ENCODE data around the gene SGF29. TPM values are rescaled to one million over a fixed set of nuclear protein-coding genes. Genes with fewer than 3 reads are reported as not detected.
"Not testable (repeated sequence)": the region's sequence is repeated elsewhere in the genome, so short reads cannot be mapped to it uniquely, and the experiment has no call there.

Gene SGF29
- total RNA-seq, 4 donors from 2014 or later: 20.3 to 45.1 (median 35.3) TPM

DNA sequence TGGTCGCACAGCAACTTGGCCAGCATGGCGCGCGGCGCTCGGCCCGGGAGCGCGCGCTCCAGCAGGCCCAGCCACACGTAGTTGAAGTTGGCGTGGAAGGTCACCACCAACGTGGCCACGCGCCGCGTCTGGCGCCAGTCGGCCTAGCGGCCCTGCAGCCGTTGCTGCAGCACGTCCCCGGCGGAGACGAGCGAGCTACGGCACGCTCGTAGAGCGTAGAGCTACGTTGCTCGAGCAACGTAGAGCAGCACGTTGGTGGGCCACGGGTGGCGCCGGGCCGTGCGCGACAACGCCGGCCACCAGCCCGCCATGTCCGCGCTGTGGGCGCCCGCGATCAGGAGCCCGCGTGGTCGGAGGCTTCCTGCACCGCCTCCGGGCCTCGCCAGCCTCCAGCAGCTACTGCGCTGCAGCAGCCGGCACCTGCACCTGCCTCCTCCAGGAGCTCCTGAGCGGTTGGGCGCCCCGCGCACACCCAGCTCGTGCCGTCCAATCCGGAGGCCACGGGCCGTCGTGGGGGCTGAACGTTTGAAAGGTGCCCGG is 69.5 kb downstream of the SGF29 start:
- Histone ChIP-seq H3K27me3 (peaks cover 6% of the 10 kb centered on the region), H3K9me3 (no peaks in the 10 kb centered on the region), H3K27ac (peak overlapping the region in 2 of 4 donors; percentile 43 to 64), H3K4me3 (peak overlapping the region; percentile 32 to 54), H3K4me1 (peaks cover 0 to 16% (median 0%) of the 10 kb centered on the region in 3 donors), H3K36me3 (peaks cover 0 to 5% of the 10 kb centered on the region in 2 donors)
- ATAC-seq: peak; percentile 76
- TF ChIP-seq, protein P1, sequence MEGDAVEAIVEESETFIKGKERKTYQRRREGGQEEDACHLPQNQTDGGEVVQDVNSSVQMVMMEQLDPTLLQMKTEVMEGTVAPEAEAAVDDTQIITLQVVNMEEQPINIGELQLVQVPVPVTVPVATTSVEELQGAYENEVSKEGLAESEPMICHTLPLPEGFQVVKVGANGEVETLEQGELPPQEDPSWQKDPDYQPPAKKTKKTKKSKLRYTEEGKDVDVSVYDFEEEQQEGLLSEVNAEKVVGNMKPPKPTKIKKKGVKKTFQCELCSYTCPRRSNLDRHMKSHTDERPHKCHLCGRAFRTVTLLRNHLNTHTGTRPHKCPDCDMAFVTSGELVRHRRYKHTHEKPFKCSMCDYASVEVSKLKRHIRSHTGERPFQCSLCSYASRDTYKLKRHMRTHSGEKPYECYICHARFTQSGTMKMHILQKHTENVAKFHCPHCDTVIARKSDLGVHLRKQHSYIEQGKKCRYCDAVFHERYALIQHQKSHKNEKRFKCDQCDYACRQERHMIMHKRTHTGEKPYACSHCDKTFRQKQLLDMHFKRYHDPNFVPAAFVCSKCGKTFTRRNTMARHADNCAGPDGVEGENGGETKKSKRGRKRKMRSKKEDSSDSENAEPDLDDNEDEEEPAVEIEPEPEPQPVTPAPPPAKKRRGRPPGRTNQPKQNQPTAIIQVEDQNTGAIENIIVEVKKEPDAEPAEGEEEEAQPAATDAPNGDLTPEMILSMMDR (IDR thresholded peaks at IDR 0.05): peak in 1 of 4 experiments; percentile 13
- no peak for TF ChIP-seq POLR2A (IDR thresholded peaks at IDR 0.05)
- WGBS, 2 donors (ENCODE audit: low coverage in 1 of 2): 2 to 20% methylated on average over 1 to 8 of the region's 68 CpGs

DNA sequence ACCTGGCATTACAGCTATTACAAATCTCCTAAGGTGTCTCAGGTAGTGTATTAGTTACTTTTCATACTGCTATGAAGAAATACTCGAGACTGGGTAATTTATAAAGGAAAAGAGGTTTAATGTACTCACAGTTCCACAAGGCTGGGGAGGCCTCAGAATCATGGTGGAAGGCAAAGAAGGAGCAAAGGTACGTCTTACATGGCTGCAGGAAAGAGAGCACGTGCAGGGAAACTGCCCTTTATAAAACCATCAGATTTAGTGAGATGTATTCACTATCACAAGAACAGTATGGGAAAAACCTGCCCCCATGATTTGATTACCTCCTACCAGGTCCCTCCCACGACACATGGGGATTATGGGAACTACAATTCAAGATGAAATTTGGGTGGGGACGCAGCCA is 77.2 kb downstream of the SGF29 start:
- H3K4me1 ChIP-seq, H3K4me3 ChIP-seq, H3K27me3 ChIP-seq, ATAC-seq, H3K36me3 ChIP-seq, H3K27ac ChIP-seq, H3K9me3 ChIP-seq: not testable (repeated sequence)
- WGBS, 2 donors (ENCODE audit: low coverage in 1 of 2): 38 to 63% methylated on average over 3 of the region's 5 CpGs

DNA sequence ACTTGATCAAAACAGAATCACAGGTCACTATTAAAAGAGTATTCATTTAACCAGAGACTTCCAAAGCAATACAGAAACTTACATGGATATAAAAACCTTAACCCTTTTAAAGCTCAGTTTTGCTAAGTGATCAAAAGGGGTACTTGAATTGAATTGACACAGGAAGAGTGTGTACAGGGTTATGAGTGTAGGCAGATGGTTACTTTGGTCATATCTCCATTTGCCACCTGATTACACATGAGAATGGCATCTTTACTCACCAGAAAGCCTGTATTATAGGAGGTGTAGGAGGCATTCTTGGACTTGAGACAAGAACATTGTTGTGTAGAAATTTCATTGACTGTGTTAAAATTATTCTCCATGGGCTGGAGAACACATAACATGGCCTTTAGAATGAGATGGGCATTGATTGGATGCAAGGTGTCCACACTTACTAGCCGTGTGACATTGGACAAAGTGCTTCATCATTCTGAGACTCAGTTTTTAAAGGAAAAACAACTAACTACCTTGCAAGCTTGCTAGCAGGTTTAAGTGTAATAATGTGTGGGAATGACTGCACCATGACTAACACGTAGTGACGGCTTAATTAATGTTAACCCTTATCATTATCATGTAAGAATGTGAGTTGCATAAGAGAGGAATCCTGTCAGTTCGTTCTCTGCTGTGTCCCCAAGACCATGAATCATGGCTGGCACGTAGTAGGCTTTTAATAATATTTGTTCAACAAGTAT is 82.5 kb downstream of the SGF29 start:
- WGBS, 2 donors (ENCODE audit: low coverage in 1 of 2): 25 to 51% methylated on average over 4 to 5 of the region's 5 CpGs
- not testable (repeated sequence) for H3K9me3 ChIP-seq, H3K4me3 ChIP-seq, H3K27ac ChIP-seq, ATAC-seq, H3K27me3 ChIP-seq, H3K36me3 ChIP-seq, H3K4me1 ChIP-seq

DNA sequence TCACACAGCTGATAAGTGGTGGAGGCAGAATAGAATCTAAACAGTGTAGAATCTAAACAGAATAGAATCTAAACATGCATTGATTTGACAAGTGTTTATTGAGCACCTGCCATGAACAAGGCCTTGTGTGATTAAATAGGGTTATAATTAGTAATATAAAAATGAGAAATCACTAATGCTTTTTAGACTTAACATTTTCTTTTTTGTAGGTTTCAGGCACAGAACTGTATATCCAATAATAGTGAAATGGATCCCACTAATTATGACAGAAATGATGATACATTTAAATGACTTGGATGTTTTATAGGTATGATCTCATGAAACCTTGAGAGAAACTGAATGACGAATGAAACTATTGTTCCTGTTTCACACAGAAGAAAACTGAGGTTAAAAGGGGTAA is 84.0 kb downstream of the SGF29 start, which contains the start of gene NPIPB8:
Gene NPIPB8, plus strand, starts transcription at position 301 of the 400 bp plus-strand sequence. CDS start 296 bp downstream, outside the sequence.
- H3K4me3 ChIP-seq, H3K9me3 ChIP-seq, H3K27ac ChIP-seq, ATAC-seq, H3K4me1 ChIP-seq, H3K36me3 ChIP-seq, H3K27me3 ChIP-seq: not testable (repeated sequence)
- WGBS, 2 donors (ENCODE audit: low coverage in 1 of 2): 83% methylated on average over 1 of the region's 1 CpG; no CpG with 5 or more reads in 1 of the 2 donors

DNA sequence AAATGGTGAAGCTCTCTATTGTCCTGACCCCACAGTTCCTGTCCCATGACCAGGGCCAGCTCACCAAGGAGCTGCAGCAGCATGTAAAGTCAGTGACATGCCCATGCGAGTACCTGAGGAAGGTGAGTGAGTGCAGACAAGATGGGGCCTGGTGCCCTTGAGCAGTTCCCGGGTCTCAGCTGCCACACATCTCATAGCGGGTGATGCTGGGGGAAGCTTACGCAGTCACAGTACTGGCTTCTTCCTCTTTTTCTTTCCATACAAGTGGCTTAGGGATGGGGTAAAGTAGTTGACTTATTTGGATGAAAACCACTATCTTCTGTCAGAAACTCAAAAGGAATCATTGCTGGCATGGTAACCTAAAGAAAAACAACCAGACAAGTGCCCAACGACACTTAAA is 84.6 kb downstream of the SGF29 start:
- WGBS, 2 donors (ENCODE audit: low coverage in 1 of 2): 100% methylated on average over 1 of the region's 5 CpGs; no CpG with 5 or more reads in 1 of the 2 donors

DNA sequence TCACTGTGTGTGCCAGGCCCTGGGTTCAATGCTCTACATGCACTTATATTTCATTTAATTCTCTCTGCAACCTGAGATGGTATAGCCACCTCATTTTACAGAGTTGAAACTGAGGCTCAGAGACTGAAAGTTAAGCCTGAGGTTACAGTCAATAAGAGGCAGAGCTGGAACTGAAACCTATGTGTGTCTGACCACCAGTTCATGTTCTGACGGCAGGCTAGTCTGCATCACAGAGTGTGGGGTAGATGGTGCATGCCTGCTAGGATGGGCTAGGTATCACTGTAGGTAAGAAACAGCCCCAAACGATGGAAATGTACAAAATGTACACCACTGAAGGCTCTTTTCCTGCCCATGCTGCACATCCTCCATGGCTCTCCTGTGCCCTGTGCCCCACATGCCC is 86.2 kb downstream of the SGF29 start:
- ATAC-seq, H3K36me3 ChIP-seq, H3K4me1 ChIP-seq, H3K4me3 ChIP-seq, H3K27ac ChIP-seq, H3K9me3 ChIP-seq, H3K27me3 ChIP-seq: not testable (repeated sequence)
- no CpG with 5 or more reads among the region's 2 CpGs for WGBS, 2 donors (ENCODE audit: low coverage in 1 of 2)

More for the DNA sequence above, 84.6 kb downstream of the SGF29 start:
- not testable (repeated sequence) for ATAC-seq, H3K4me3 ChIP-seq, H3K36me3 ChIP-seq, H3K27me3 ChIP-seq, H3K9me3 ChIP-seq, H3K4me1 ChIP-seq, H3K27ac ChIP-seq

Other genes starting within 250 kb of the SGF29 start
- gene NPIPB6, start 190.4 kb upstream of the SGF29 start, total RNA-seq: 1 to 10 TPM in 2 of 4 donors, not detected in 2; 1.1 to 2.8 TPM
- 100 to 1,000 TPM in 3 of 4 donors, 10 to 100 TPM in 1; 96.5 to 180 (median 105) TPM for gene EIF3CL, start 150.1 kb upstream of the SGF29 start, total RNA-seq
- under 1 TPM in 1 of 4 donors, not detected in 3; 0.25 TPM for gene NPIPB7, start 81.6 kb upstream of the SGF29 start, total RNA-seq
- gene CLN3, start 61.8 kb upstream of the SGF29 start, total RNA-seq: 10 to 100 TPM; 14.0 to 21.8 (median 18.2) TPM
- gene APOBR, start 59.3 kb upstream of the SGF29 start, total RNA-seq: 1 to 10 TPM; 1.2 to 3.1 (median 1.5) TPM
- not detected for gene IL27, start 47.1 kb upstream of the SGF29 start, total RNA-seq
- 10 to 100 TPM; 32.8 to 52.8 (median 41.1) TPM for gene NUPR1, start 14.9 kb upstream of the SGF29 start, total RNA-seq
- gene SULT1A2, start 43.1 kb downstream of the SGF29 start, total RNA-seq: 1 to 10 TPM in 1 of 4 donors, under 1 TPM in 1, not detected in 2; 0.27 to 1.2 TPM
- gene SULT1A1, start 56.1 kb downstream of the SGF29 start, total RNA-seq: 10 to 100 TPM in 2 of 4 donors, 1 to 10 TPM in 2; 3.3 to 21.1 (median 9.4) TPM
- not detected for gene NPIPB8, start 84.1 kb downstream of the SGF29 start, total RNA-seq
- 100 to 1,000 TPM in 3 of 4 donors, 10 to 100 TPM in 1; 95.7 to 301 (median 173) TPM for gene EIF3C, start 157.5 kb downstream of the SGF29 start, total RNA-seq
- 1 to 10 TPM in 3 of 4 donors, under 1 TPM in 1; 0.35 to 8.2 (median 3.0) TPM for gene NPIPB9, start 197.9 kb downstream of the SGF29 start, total RNA-seq